Activated CD8-positive, alpha-beta T cell treated with anti-CD3 and anti-CD28 coated beads for 36 hours (primary cell): ENCODE data around the gene DSTN. TPM values are rescaled to one million over a fixed set of nuclear protein-coding genes. Genes with fewer than 3 reads are reported as not detected.

Source experiments
- ATAC-seq: fragments of 200-7000 bp; cut with Tn5 transposase; one replicate; pipeline ENCODE4 v1.10.0; 2021; ENCODE audit warnings: mild to moderate bottlenecking, moderate library complexity
- CTCF ChIA-PET: fragments of 350-600 bp; sonication (Branson Sonifier 250); formaldehyde crosslinking; loops from one replicate; lab custom pipeline; 2021; ENCODE audit warnings: antibody characterized with exemption; lab: Charles Lee
- POLR2A ChIA-PET: fragments of 350-600 bp; sonication (Branson Sonifier 250); formaldehyde crosslinking; loops from one replicate; lab custom pipeline; 2021; ENCODE audit warnings: antibody characterized with exemption; lab: Charles Lee
- DNase-seq: peaks from one replicate; pipeline ENCODE4 v3.0.0-alpha.2; 2020
- H3K27ac Mint-ChIP-seq: one replicate; pipeline ENCODE4 v1.8.0; 2021; ENCODE audit warnings: mild to moderate bottlenecking, mixed read lengths
- H3K27me3 Mint-ChIP-seq: one replicate; pipeline ENCODE4 v1.8.0; 2021; ENCODE audit warnings: mixed read lengths
- H3K36me3 Mint-ChIP-seq: one replicate; pipeline ENCODE4 v1.8.0; 2021; ENCODE audit warnings: low read depth, mixed read lengths
- H3K4me1 Mint-ChIP-seq: one replicate; pipeline ENCODE4 v1.8.0; 2021; ENCODE audit warnings: low read depth, mixed read lengths
- H3K4me3 Mint-ChIP-seq: one replicate; pipeline ENCODE4 v1.8.0; 2021; ENCODE audit warnings: mild to moderate bottlenecking, moderate library complexity, mixed read lengths
- H3K9me3 Mint-ChIP-seq: one replicate; pipeline ENCODE4 v1.8.0; 2021; ENCODE audit warnings: mixed read lengths
- CTCF ChIP-seq: fragments of 200-600 bp; IDR thresholded peaks from one replicate; pipeline ENCODE4 v1.8.0; 2022; ENCODE audit warnings: antibody characterized with exemption, mild to moderate bottlenecking
- intact Hi-C: fragments of 100-400 bp; cut with micrococcal nuclease; formaldehyde crosslinking; loops from one replicate; pipeline ENCODE4 v1.10.0; 2022
- total RNA-seq, 2 experiments: library from RNA; stranded (reverse); gene quantifications; one replicate each; pipeline ENCODE4 v1.2.3, GENCODE V29; 2021

Gene DSTN
- total RNA-seq, 2 experiments from 2014 or later = 55.5 to 56.4 TPM

GRCh38 chr20:17525132-17525531 lies 44.7 kb upstream of the DSTN start:
- DNase-seq (no peak), ATAC-seq (no peak)
- intact Hi-C loops = no loop called here
- H3K27me3 Mint-ChIP-seq = peaks cover 7% of the 10 kb centered on the region
- no peak for TF ChIP-seq CTCF
- H3K9me3 Mint-ChIP-seq = no peaks in the 10 kb centered on the region
- no peak overlapping the region for H3K27ac Mint-ChIP-seq
- POLR2A ChIA-PET = no interaction called here
- no peaks in the 10 kb centered on the region for H3K36me3 Mint-ChIP-seq
- CTCF ChIA-PET = no interaction called here
- H3K4me3 Mint-ChIP-seq = no peak overlapping the region
- H3K4me1 Mint-ChIP-seq = peaks cover 5% of the 10 kb centered on the region

- Mint-ChIP-seq H3K9me3 (no peaks in the 10 kb centered on the region), H3K27ac (no peak overlapping the region), H3K4me3 (no peak overlapping the region), H3K27me3 (peaks cover 11% of the 10 kb centered on the region), H3K36me3 (no peaks in the 10 kb centered on the region), H3K4me1 (peaks cover 9% of the 10 kb centered on the region)
- ChIA-PET POLR2A (no interaction called here), CTCF (no interaction called here)
- DNase-seq (peak; percentile 42), ATAC-seq (peak; percentile 72)
- no peak for TF ChIP-seq CTCF
- intact Hi-C loops = no loop called here
Observed at GRCh38 chr20:17525650-17526049, 44.2 kb upstream of the DSTN start.

- H3K4me3 Mint-ChIP-seq = no peak overlapping the region
- CTCF ChIA-PET = interaction anchor here (1.0 to 2.2 kb wide), 3 partner anchors 10 to 57 kb away, joined by 3 to 16 read pairs (median 4); no protein-coding TSS in a partner anchor
- no peak for TF ChIP-seq CTCF
- no peak overlapping the region for H3K27ac Mint-ChIP-seq
- H3K27me3 Mint-ChIP-seq = peaks cover 15% of the 10 kb centered on the region
- DNase-seq (no peak), ATAC-seq (no peak)
- intact Hi-C loops = no loop called here
- peaks cover 17% of the 10 kb centered on the region for H3K4me1 Mint-ChIP-seq
- no peaks in the 10 kb centered on the region for H3K9me3 Mint-ChIP-seq
- POLR2A ChIA-PET = no interaction called here
- no peaks in the 10 kb centered on the region for H3K36me3 Mint-ChIP-seq
Observed at GRCh38 chr20:17529586-17529985, 40.3 kb upstream of the DSTN start.

- Mint-ChIP-seq H3K27ac (peak overlapping the region; percentile 27), H3K36me3 (no peaks in the 10 kb centered on the region), H3K27me3 (peaks cover 15% of the 10 kb centered on the region), H3K4me3 (peak overlapping the region; percentile 45), H3K9me3 (no peaks in the 10 kb centered on the region), H3K4me1 (peaks cover 17% of the 10 kb centered on the region)
- no peak for DNase-seq
- intact Hi-C loops = loop anchor here (10.0 kb wide), 1 partner anchor 365 kb away; no protein-coding TSS in a partner anchor
- ChIA-PET CTCF (interaction anchor here (1.0 to 2.6 kb wide), 5 partner anchors 17 to 152 kb away, joined by 3 to 16 read pairs (median 8); partner anchors contain the start of gene RRBP1), POLR2A (interaction anchor here (0.6 to 1.8 kb wide), 5 partner anchors 16 to 462 kb away, joined by 3 to 7 read pairs (median 4); partner anchors contain the start of gene RRBP1)
- TF ChIP-seq CTCF = no peak
- ATAC-seq = no peak
Observed at GRCh38 chr20:17530153-17530552, 39.7 kb upstream of the DSTN start.
